ENCODE data around the gene RNF20.
"Not testable (repeated sequence)": the region's sequence is repeated elsewhere in the genome, so short reads cannot be mapped to it uniquely, and the experiment has no call there.

Gene RNF20

DNA sequence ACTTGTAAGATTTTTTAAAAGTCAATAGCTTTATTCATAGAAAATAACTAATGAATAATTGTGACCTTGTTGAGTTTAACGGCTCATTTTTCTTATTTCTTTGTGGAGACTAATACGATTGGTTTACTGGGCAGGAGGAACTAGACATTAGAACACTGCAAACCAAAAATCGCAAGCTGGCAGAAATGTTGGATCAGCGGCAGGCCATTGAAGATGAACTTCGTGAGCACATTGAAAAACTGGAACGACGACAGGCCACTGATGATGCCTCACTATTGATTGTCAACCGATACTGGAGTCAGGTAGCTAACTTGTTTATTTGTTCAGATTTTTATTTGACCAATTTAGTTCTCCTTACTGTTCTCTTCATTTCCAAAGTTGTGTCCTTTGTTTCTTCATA is 6.4 kb downstream of the RNF20 start:
- no peak for DNase-seq

DNA sequence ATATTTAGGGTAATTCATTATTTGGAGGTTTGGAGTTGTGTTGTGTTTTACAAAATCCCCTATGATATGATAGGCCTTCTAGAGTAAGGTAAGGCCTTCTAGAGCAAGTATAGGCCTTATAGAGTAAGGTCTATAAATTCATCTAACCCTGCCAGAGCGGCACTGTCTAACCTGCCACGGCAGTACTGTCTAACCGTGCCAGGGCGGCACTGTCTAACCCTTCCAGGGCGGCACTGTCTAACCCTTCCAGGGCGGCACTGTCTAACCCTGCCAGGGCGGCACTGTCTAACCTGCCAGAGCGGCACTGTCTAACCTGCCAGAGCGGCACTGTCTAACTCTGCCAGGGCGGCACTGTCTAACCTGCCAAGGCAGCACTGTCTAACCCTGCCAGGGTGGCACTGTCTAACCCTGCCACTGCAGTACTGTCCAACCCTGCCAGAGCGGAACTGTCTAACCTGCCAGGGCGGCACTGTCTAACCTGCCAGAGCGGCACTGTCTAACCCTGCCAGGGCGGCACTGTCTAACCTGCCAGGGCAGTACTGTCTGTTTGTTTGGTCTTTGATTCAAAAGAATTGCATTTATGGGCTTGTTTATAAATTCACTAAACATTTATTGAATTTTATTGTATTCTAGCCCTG is 9.6 kb downstream of the RNF20 start:
- no peak for DNase-seq

DNA sequence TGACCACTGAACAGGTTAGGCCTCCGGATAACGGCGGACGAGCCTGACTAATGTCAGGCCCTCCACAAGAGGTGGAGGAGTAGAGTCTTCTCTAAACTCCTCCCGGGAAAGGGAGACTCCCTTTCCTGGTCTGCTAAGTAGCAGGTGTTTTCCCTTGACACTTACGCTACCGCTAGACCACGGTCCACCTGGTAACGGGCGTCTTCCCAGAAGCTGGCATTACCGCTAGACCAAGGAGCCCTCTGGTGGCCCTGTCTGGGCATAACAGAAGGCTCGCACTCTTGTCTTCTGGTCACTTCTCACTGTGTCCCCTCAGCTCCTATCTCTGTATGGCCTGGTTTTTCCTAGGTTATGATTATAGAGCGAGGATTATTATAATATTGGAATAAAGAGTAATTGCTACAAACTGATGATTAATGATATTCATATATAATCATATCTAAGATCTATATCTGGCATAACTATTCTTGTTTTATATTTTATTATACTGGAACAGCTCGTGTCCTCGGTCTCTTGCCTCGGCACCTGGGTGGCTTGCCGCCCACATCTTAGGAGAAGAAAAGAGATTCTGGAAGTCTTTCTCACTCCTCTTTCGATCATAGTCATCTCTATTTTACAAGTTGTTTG is 15.9 kb downstream of the RNF20 start:
- not testable (repeated sequence) for DNase-seq

DNA sequence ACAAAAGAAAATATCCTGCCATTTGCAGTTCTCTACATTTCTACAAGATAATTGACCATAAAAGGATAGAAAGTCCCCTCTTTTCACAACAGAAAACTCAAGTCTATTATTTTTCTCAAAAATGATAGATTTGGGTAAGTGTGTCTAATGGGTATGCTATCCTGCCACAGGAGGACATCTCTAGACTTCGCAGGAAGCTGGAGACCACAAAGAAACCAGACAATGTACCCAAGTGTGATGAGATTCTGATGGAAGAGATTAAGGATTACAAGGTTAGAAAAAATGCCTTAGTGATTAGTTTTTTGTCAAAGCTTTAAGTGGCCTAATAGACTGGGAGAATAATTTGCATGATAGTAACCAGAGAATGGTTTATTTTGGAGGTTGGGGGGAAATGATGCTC is 28.1 kb downstream of the RNF20 start:
- no peak for DNase-seq

GRCh38 chr9:101562966-101563365 is 29.3 kb downstream of the RNF20 start:
- DNase-seq, result no peak

DNA sequence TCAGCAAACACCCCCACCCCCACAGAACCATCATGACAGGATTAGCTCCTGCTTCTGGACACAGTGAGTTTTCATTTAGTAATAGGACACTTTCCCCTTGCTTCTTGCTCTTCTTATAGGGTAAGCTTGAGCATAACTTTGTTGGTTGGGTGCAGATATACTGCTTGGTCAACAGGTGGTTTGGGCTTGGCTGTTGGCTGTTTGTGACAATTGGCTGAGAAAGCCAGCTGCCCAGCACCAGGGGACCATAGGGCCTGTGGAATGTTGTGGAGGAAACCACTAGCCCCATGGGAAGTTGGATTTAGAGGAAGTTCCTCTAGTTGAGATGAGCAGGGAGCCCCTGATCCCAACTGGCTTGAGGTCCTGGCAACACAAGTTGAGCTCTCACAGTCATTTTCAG is 30.6 kb downstream of the RNF20 start:
- no peak for DNase-seq

- no peak for DNase-seq
Measured at GRCh38 chr9:101566904-101567724, 33.5 kb downstream of the RNF20 start.

GRCh38 chr9:101567725-101568350 is 34.2 kb downstream of the RNF20 start:
- no peak for DNase-seq

DNA sequence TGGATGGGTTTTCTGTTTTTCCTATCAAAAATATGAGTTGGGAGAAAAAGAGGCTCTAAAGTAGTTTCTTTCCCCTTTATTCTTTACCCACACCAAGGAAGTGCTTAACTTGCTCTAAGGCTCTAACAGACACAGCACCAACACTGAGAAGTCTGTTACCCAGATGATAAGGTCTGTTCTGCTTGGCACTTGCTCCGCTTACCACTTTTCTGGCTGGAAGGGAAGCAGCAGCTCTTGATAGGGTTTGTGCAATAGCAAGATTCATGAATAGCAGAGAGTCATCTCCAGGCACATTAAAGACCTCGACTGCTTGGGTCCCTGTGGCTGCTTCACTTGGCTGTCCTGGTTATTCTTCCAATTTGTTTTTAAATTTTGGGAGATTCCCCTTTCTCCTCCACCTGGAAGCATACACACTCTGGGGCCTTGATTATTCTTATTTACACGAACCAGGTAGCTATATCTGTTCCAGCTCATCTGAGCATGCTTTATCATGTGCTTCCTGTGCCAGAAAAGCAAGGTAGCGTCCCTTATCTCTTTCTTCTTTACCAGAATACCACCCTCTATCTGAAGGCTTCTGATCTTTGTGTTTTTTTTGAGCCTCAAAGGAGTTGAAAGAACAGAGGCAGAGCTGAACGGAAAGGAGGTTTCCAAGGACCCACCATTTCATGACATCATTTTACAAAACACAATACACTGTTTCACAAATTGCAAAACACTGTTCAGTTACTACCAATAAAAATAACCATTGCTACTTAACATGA is 36.3 kb downstream of the RNF20 start:
- no peak for DNase-seq

- no peak for DNase-seq
Measured at GRCh38 chr9:101571114-101571513, 37.5 kb downstream of the RNF20 start.

DNA sequence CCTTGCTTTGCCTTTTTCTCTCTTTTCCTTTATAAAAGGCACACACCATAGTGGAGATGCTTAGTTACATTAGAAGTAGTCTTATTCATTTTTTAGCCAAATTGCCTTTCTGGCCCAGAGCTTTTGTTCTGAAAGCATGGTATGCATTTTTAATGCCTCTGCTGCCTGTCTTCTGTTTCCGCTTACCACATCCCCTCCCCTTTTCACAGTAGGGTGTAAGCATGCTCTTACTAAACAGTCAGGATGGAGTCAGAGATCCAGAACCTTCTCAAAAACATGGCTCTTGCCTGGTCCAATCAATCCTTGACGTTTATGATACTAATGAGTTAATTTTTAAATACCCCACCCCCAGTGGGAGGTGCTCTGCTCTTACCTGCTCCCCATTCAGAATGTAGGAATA is 38.7 kb downstream of the RNF20 start:
- no peak for DNase-seq

GRCh38 chr9:101574731-101575333 is 41.2 kb downstream of the RNF20 start:
- DNase-seq, result no peak

- DNase-seq, result no peak
Measured at GRCh38 chr9:101578378-101578777, 44.7 kb downstream of the RNF20 start.

- DNase-seq, result no peak
Measured at GRCh38 chr9:101579711-101580545, 46.3 kb downstream of the RNF20 start.

DNA sequence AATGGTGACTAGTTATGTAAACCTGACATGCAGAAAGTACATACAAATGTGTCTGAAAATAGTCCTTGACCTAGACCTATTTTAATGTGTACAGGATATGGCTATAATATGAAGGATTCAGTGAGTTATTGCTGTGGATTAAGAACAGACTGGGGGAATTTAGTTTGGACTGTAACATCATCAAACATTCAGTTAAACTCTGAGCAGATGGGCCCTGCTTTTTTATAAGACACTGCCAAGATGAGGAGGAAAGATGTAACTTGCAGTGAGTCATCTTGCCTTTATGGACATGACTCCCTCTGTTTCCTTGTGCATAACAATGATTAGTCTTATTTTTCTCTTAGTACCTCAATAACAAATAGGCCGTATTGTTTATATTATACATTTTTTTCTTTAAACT is 48.9 kb downstream of the RNF20 start:
- DNase-seq, result no peak

DNA sequence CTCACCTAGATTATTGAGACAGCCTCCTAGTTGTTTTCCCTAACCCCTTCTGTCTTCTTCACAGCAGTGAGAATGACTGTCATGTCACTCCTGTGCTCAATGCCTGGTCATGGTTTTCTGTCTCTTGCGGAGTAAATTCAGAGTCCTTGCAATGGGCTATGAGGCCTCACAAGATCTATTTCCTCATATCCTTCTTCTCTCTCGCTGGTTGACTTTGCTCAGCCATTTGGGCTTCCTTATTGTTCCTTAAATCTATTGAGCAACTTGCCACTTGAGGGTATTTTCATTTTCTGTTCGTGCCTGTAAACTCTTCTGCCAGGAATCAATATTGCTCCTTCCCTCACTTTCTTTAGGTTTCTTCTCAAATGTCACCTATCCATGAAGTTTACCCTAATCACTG is 52.1 kb downstream of the RNF20 start:
- no peak for DNase-seq

- DNase-seq, result no peak
Measured at GRCh38 chr9:101586651-101587050, 53.0 kb downstream of the RNF20 start.

- no peak for DNase-seq
Measured at GRCh38 chr9:101587332-101588043, 53.8 kb downstream of the RNF20 start.

GRCh38 chr9:101590074-101590473 is 56.4 kb downstream of the RNF20 start:
- DNase-seq, result not testable (repeated sequence)

DNA sequence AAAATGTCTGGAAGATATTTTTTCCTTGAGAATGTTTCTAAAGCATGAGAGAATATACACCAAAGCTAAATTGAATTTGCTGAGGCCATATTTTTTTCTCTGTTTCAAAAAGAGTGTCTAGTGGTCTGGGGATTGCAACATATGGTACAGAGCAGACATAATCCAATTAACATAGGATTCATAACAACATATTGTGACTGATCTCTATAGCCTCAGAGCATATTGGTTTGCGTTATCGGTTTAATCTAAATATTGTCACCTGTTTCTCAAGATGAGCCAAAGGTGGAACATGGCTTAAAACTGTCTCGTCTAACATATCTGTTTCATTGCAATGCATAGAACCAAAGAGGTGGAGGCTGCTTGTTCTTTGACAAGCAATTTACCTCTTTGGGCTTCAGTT is 57.2 kb downstream of the RNF20 start:
- no peak for DNase-seq
